CD4-positive, alpha-beta T cell (primary cell): ENCODE measurements around the gene TARS2. TPM values are rescaled to one million over a fixed set of nuclear protein-coding genes. Genes with fewer than 3 reads are reported as not detected.

Experiments used
- ATAC-seq: fragments of 200-7000 bp; cut with Tn5 transposase; one replicate; pipeline ENCODE4 v1.10.0; 2022; ENCODE audit warnings: mild to moderate bottlenecking; ENCODE audit not compliant: poor library complexity
- CTCF ChIA-PET: fragments of 350-600 bp; sonication (Branson Sonifier 250); formaldehyde crosslinking; loops from one replicate; lab custom pipeline; 2021; ENCODE audit warnings: antibody characterized with exemption, inconsistent platforms; lab: Charles Lee
- POLR2A ChIA-PET: fragments of 350-600 bp; sonication (Branson Sonifier 250); formaldehyde crosslinking; loops from one replicate; lab custom pipeline; 2021; ENCODE audit warnings: antibody characterized with exemption, inconsistent platforms; lab: Charles Lee
- DNase-seq, 14 experiments: peaks; one replicate each; pipeline ENCODE4 v3.0.0-alpha.2; 2013 to 2020; ENCODE audit warnings: mixed read lengths in 2 of 14
- H3K27ac ChIP-seq, 2 donors: one replicate each; pipeline versions ENCODE4 v1.5.1 to v1.7.0; 2013; ENCODE audit warnings: low read length in 2 of 2, low read depth in 1 of 2, mild to moderate bottlenecking in 1 of 2
- H3K27me3 ChIP-seq, 2 experiments: 1 replicate in 1 of 2; 2 replicates in 1 of 2; pipeline versions ENCODE4 v1.6.1 to v1.7.0; 2013; ENCODE audit warnings: low read length in 2 of 2, control low read depth in 1 of 2, mild to moderate bottlenecking in 1 of 2, moderate library complexity in 1 of 2; ENCODE audit not compliant: insufficient read depth in 2 of 2, control insufficient read depth in 1 of 2
- H3K36me3 ChIP-seq: one replicate; pipeline ENCODE4 v1.6.1; 2013; ENCODE audit warnings: low read length, control low read depth; ENCODE audit not compliant: insufficient read depth
- H3K4me1 ChIP-seq: one replicate; pipeline ENCODE4 v1.6.1; 2013; ENCODE audit warnings: low read length, control low read depth; ENCODE audit not compliant: insufficient read depth
- H3K4me3 ChIP-seq: one replicate; pipeline ENCODE4 v1.5.1; 2013; ENCODE audit warnings: mild to moderate bottlenecking, low read length, moderate library complexity
- H3K9me3 ChIP-seq, 2 experiments: 1 replicate in 1 of 2; 2 replicates in 1 of 2; pipeline versions ENCODE4 v1.6.1 to v1.7.0; 2013; ENCODE audit warnings: low read length in 2 of 2, mild to moderate bottlenecking in 2 of 2, control low read depth in 1 of 2, moderate library complexity in 1 of 2; ENCODE audit not compliant: control insufficient read depth in 1 of 2, insufficient read depth in 1 of 2
- H3K27ac Mint-ChIP-seq: one replicate; pipeline ENCODE4 v1.8.0; 2020; ENCODE audit warnings: mixed read lengths
- H3K27me3 Mint-ChIP-seq: one replicate; pipeline ENCODE4 v1.8.0; 2021; ENCODE audit warnings: mixed read lengths
- H3K36me3 Mint-ChIP-seq: one replicate; pipeline ENCODE4 v1.8.0; 2021; ENCODE audit warnings: low read depth, mixed read lengths
- H3K4me1 Mint-ChIP-seq: one replicate; pipeline ENCODE4 v1.8.0; 2021; ENCODE audit warnings: low read depth, mixed read lengths
- H3K4me3 Mint-ChIP-seq: one replicate; pipeline ENCODE4 v1.8.0; 2020; ENCODE audit warnings: mild to moderate bottlenecking, mixed read lengths
- H3K9me3 Mint-ChIP-seq: one replicate; pipeline ENCODE4 v1.8.0; 2020; ENCODE audit warnings: mixed read lengths
- CTCF ChIP-seq: fragments of 200-600 bp; IDR thresholded peaks from one replicate; pipeline ENCODE4 v1.8.0; 2022; ENCODE audit warnings: antibody characterized with exemption, mild to moderate bottlenecking
- intact Hi-C, 2 experiments: fragments of 100-400 bp; cut with DNase I in 1 of 2; cut with micrococcal nuclease in 1 of 2; formaldehyde crosslinking; loops; one replicate each; pipeline versions ENCODE4 v1.15.1 to v1.9.0; 2023 to 2025; cut with DNase I, micrococcal nuclease
- total RNA-seq, 174 experiments: library from RNA in 2 of 174; stranded (reverse) in 2 of 174; gene quantifications; one replicate each; pipeline ENCODE4 v1.2.3 and lab custom pipeline; 2021 to 2026

TARS2 gene
- total RNA-seq, 2 experiments from 2014 or later, result 22.8 to 25.3 TPM

GRCh38 chr1:150444232-150444631 lies 43.0 kb upstream of the TARS2 start:
- Mint-ChIP-seq H3K36me3 (peaks cover 87% of the 10 kb centered on the region), H3K27me3 (no peaks in the 10 kb centered on the region), H3K9me3 (no peaks in the 10 kb centered on the region), H3K4me3 (no peak overlapping the region), H3K4me1 (peaks cover 4% of the 10 kb centered on the region), H3K27ac (no peak overlapping the region)
- intact Hi-C loops, result no loop called here
- no peak for TF ChIP-seq CTCF
- ChIA-PET CTCF (no interaction called here), POLR2A (no interaction called here)
- no peak overlapping the region for H3K4me3 ChIP-seq
- H3K27me3 ChIP-seq, result no peaks in the 10 kb centered on the region
- H3K9me3 ChIP-seq, result no peaks in the 10 kb centered on the region
- H3K27ac ChIP-seq, result no peak overlapping the region
- ATAC-seq (no peak), DNase-seq (no peak)
- H3K36me3 ChIP-seq, result peaks cover 61% of the 10 kb centered on the region
- H3K4me1 ChIP-seq, result no peaks in the 10 kb centered on the region

DNA sequence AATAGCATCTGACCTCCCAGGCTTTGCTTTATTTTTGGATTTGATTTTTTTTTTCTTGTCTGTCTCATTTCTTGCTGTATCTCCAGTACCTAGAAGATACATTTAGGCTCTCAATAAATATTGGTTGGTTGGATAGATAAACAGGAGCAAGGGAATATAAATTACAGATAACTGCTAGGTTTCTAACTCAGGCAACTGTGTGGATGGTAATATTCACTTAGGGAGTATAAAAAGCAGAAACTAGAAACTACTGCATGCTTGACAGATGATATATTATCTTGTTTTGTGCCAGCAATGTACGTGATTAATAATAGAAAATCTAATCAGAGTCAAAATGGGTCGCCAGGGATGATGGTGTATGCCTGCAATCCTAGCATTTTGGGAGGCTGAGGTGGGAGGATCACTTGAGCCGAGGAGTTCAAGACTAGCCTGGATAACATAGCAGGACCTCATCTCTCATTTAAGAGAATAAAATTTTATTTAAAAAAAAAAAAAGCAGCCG lies 31.0 kb upstream of the TARS2 start:
- Histone ChIP-seq H3K9me3 (no peaks in the 10 kb centered on the region), H3K4me3 (no peak overlapping the region), H3K36me3 (peaks cover 63% of the 10 kb centered on the region), H3K27ac (no peak overlapping the region), H3K27me3 (no peaks in the 10 kb centered on the region), H3K4me1 (no peaks in the 10 kb centered on the region)
- no peak for ATAC-seq
- Mint-ChIP-seq H3K27me3 (no peaks in the 10 kb centered on the region), H3K4me1 (peaks cover 3% of the 10 kb centered on the region), H3K36me3 (peaks cover 75% of the 10 kb centered on the region), H3K9me3 (no peaks in the 10 kb centered on the region), H3K4me3 (no peak overlapping the region), H3K27ac (no peak overlapping the region)
- no peak for TF ChIP-seq CTCF
- intact Hi-C loops, result no loop called here
- ChIA-PET CTCF (no interaction called here), POLR2A (no interaction called here)
- no peak for DNase-seq

- H3K36me3 ChIP-seq, result peaks cover 61% of the 10 kb centered on the region
- ChIA-PET POLR2A (interaction anchor here (1.5 kb wide), 1 partner anchor 115 kb away, joined by 5 read pairs; the partner anchor contains the start of gene MCL1), CTCF (no interaction called here)
- DNase-seq (peak; percentile 45 to 85 (median 63)), ATAC-seq (peak; percentile 94)
- no peak overlapping the region for H3K27ac ChIP-seq
- Mint-ChIP-seq H3K27ac (peak overlapping the region; percentile 7), H3K9me3 (no peaks in the 10 kb centered on the region), H3K27me3 (no peaks in the 10 kb centered on the region), H3K4me3 (no peak overlapping the region), H3K36me3 (peaks cover 42% of the 10 kb centered on the region), H3K4me1 (peaks cover 5% of the 10 kb centered on the region)
- intact Hi-C loops, result loop anchor here (1.0 to 10.0 kb wide), 9 partner anchors 68 to 690 kb away; partner anchors contain the start of genes CERS2 (in 1 of the 2), SETDB1 (in 1 of the 2) and TNFAIP8L2 (in 1 of the 2)
- TF ChIP-seq CTCF, result peak; percentile 79
- no peaks in the 10 kb centered on the region for H3K4me1 ChIP-seq
- no peak overlapping the region for H3K4me3 ChIP-seq
- H3K27me3 ChIP-seq, result no peaks in the 10 kb centered on the region
- no peaks in the 10 kb centered on the region for H3K9me3 ChIP-seq
These were observed 22.8 kb upstream of the TARS2 start for GRCh38 chr1:150464422-150464826.
